ENCODE measurements around the gene PLAU.
"Not testable (repeated sequence)": the region's sequence is repeated elsewhere in the genome, so short reads cannot be mapped to it uniquely, and the experiment has no call there.

Gene PLAU

GRCh38 chr10:73926152-73926764, 15.3 kb downstream of the PLAU start:
- H3K4me3 ChIP-seq (ENCODE audit: low read length): no peak overlapping the region
- H3K9me3 ChIP-seq (ENCODE audit: control insufficient read depth, insufficient read depth, low read length): no peaks in the 10 kb centered on the region
- H3K27ac ChIP-seq (ENCODE audit: low read depth, low read length): no peak overlapping the region
- H3K79me2 ChIP-seq (ENCODE audit: control insufficient read depth, low read length): no peaks in the 10 kb centered on the region
- no peaks in the 10 kb centered on the region for H4K20me1 ChIP-seq (ENCODE audit: control insufficient read depth, insufficient read depth, low read depth, low read length)
- no peaks in the 10 kb centered on the region for H3K9me2 ChIP-seq (replicated peaks; ENCODE audit: control insufficient read depth, low read length)
- H3K27me3 ChIP-seq (ENCODE audit: control insufficient read depth, low read length): no peaks in the 10 kb centered on the region
- no peaks in the 10 kb centered on the region for H3F3A ChIP-seq (ENCODE audit: control insufficient read depth, insufficient read depth)
- peak overlapping the region; percentile 44; the same call in 1 of the 2 replicates for H3K4me2 ChIP-seq (ENCODE audit: low read length)
- peaks cover 11% of the 10 kb centered on the region for H3K4me1 ChIP-seq (ENCODE audit: control insufficient read depth, low read length)
- no peaks in the 10 kb centered on the region for H3K36me3 ChIP-seq (ENCODE audit: control insufficient read depth, low read length)
- no peak for TF ChIP-seq EZH2phosphoT487 (IDR thresholded peaks at IDR 0.05; ENCODE audit: borderline replicate concordance, low read length)
- TF ChIP-seq, protein P1, sequence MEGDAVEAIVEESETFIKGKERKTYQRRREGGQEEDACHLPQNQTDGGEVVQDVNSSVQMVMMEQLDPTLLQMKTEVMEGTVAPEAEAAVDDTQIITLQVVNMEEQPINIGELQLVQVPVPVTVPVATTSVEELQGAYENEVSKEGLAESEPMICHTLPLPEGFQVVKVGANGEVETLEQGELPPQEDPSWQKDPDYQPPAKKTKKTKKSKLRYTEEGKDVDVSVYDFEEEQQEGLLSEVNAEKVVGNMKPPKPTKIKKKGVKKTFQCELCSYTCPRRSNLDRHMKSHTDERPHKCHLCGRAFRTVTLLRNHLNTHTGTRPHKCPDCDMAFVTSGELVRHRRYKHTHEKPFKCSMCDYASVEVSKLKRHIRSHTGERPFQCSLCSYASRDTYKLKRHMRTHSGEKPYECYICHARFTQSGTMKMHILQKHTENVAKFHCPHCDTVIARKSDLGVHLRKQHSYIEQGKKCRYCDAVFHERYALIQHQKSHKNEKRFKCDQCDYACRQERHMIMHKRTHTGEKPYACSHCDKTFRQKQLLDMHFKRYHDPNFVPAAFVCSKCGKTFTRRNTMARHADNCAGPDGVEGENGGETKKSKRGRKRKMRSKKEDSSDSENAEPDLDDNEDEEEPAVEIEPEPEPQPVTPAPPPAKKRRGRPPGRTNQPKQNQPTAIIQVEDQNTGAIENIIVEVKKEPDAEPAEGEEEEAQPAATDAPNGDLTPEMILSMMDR (IDR thresholded peaks at IDR 0.05; ENCODE audit: low read depth, low read length, poor library complexity, severe bottlenecking): no peak

- not testable (repeated sequence) for H4K20me1 ChIP-seq (ENCODE audit: control insufficient read depth, insufficient read depth, low read depth, low read length); H3K27ac ChIP-seq (ENCODE audit: low read depth, low read length); H3K4me3 ChIP-seq (ENCODE audit: low read length); H3K9me3 ChIP-seq (ENCODE audit: control insufficient read depth, insufficient read depth, low read length); H3K4me1 ChIP-seq (ENCODE audit: control insufficient read depth, low read length); H3K79me2 ChIP-seq (ENCODE audit: control insufficient read depth, low read length); H3K27me3 ChIP-seq (ENCODE audit: control insufficient read depth, low read length); H3K9me2 ChIP-seq (replicated peaks; ENCODE audit: control insufficient read depth, low read length); H3F3A ChIP-seq (ENCODE audit: control insufficient read depth, insufficient read depth); H3K4me2 ChIP-seq (ENCODE audit: low read length); H3K36me3 ChIP-seq (ENCODE audit: control insufficient read depth, low read length)
Observed at GRCh38 chr10:73930630-73931327, 19.8 kb downstream of the PLAU start.

DNA sequence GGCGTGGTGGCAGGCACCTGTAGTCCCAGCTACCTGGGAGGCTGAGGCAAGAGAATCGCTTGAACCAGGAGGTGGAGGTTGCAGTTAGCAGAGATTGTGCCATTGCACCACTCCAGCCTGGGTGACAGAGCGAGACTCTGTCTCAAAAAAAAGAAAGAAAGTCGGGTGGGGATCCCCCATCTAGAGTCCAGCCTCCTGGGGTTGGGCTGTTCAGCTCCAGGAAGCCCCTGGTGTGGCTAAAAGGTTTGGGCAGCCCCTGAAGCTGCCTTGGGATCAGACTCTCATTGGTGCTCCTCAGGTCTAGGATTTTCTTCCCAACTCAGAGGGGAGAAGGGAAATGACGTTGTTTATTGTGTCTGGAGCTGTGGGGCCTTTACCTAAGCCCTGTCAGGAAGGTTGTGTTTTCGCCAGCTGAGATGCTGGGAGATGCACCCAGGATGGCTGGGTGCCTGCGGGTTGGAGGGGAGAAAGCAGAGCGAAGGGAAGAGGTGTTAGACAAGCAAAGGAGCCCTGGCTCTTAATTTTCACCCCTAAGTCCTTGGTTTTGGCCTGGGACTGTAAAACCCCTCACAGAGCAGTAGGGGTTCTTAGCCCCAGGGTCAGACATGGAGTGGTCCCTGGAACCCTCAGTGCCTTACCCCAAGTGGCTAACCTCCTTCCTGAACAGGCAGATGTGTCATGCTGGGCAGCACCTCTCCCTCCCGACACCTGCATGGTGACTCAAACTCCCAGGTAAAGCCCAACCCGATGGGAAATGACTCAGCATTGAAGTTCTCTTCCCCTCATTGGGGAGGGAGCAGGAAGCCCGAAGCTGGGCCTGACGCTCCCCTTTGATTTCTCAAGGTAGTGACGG, 21.1 kb downstream of the PLAU start:
- Histone ChIP-seq H3K4me3 (ENCODE audit: low read length) (no peak overlapping the region), H3F3A (ENCODE audit: control insufficient read depth, insufficient read depth) (no peaks in the 10 kb centered on the region), H3K27ac (ENCODE audit: low read depth, low read length) (no peak overlapping the region), H3K27me3 (ENCODE audit: control insufficient read depth, low read length) (no peaks in the 10 kb centered on the region), H4K20me1 (ENCODE audit: control insufficient read depth, insufficient read depth, low read depth, low read length) (no peaks in the 10 kb centered on the region), H3K9me2 (replicated peaks; ENCODE audit: control insufficient read depth, low read length) (no peaks in the 10 kb centered on the region), H3K4me1 (ENCODE audit: control insufficient read depth, low read length) (no peaks in the 10 kb centered on the region), H3K36me3 (ENCODE audit: control insufficient read depth, low read length) (no peaks in the 10 kb centered on the region), H3K9me3 (ENCODE audit: control insufficient read depth, insufficient read depth, low read length) (no peaks in the 10 kb centered on the region), H3K4me2 (ENCODE audit: low read length) (no peak overlapping the region), H3K79me2 (ENCODE audit: control insufficient read depth, low read length) (no peaks in the 10 kb centered on the region)
- TF ChIP-seq, protein P1 (IDR thresholded peaks at IDR 0.05; ENCODE audit: low read depth, low read length, poor library complexity, severe bottlenecking): no peak
- TF ChIP-seq EZH2phosphoT487 (IDR thresholded peaks at IDR 0.05; ENCODE audit: borderline replicate concordance, low read length): no peak

Data from DOHH2 (cell line).